IMR-90 (cell line): ENCODE data around the gene HTN3. TPM values are rescaled to one million over a fixed set of nuclear protein-coding genes. Genes with fewer than 3 reads are reported as not detected.

Source experiments
- ATAC-seq: fragments of 200-7000 bp; cut with Tn5 transposase; 2 replicates; pipeline ENCODE4 v1.9.1; 2020; ENCODE audit warnings: low read depth, mild to moderate bottlenecking, moderate library complexity
- BruUV-seq: library from RNA; stranded (reverse); fragments of 400-500 nt; replicated peaks from 2 replicates; lab custom pipeline; 2021; lab: Mats Ljungman, UMichigan
- CTCF ChIA-PET: fragments of 300-600 bp; formaldehyde crosslinking; extraction: SDS; loops from one replicate; lab custom pipeline; 2021; ENCODE audit warnings: antibody characterized with exemption; lab: Yijun Ruan, JAX
- POLR2A ChIA-PET: fragments of 300-600 bp; sonication (Branson Sonifier 250); formaldehyde crosslinking; loops from one replicate; lab custom pipeline; 2022; ENCODE audit warnings: antibody characterized with exemption; ENCODE audit not compliant: unreplicated experiment; lab: Charles Lee
- DNase-seq: peaks from one replicate; pipeline ENCODE4 v3.0.0; 2013
- H2AFZ ChIP-seq: replicated peaks from 2 replicates; pipeline ENCODE3; 2013; ENCODE audit warnings: low read length, mild to moderate bottlenecking; ENCODE audit not compliant: poor library complexity
- H2AK5ac ChIP-seq: 2 replicates; pipeline ENCODE4 v1.6.1; 2013; ENCODE audit warnings: low read depth, low read length, inconsistent platforms
- H2AK9ac ChIP-seq: replicated peaks from 2 replicates; pipeline ENCODE3; 2013; ENCODE audit warnings: mild to moderate bottlenecking, low read depth, low read length, moderate library complexity; ENCODE audit not compliant: poor library complexity
- H2BK120ac ChIP-seq: 2 replicates; pipeline ENCODE4 v1.6.1; 2013; ENCODE audit warnings: low read depth, low read length, inconsistent platforms
- H2BK15ac ChIP-seq: 3 replicates; pipeline ENCODE4 v1.6.1; 2013; ENCODE audit warnings: low read depth, low read length, inconsistent platforms
- H2BK20ac ChIP-seq: 2 replicates; pipeline ENCODE4 v1.6.1; 2013; ENCODE audit warnings: low read depth, mild to moderate bottlenecking, inconsistent platforms, low read length, moderate library complexity
- H2BK5ac ChIP-seq: 2 replicates; pipeline ENCODE4 v1.6.1; 2013; ENCODE audit warnings: mild to moderate bottlenecking, low read depth, low read length, inconsistent platforms; ENCODE audit not compliant: poor library complexity, severe bottlenecking
- H3K14ac ChIP-seq: replicated peaks from 2 replicates; pipeline ENCODE4 v1.6.1; 2013; ENCODE audit warnings: low read depth, low read length, inconsistent platforms
- H3K18ac ChIP-seq: 2 replicates; pipeline ENCODE4 v1.6.1; 2013; ENCODE audit warnings: low read depth, low read length, control low read depth
- H3K23ac ChIP-seq: 2 replicates; pipeline ENCODE4 v1.6.1; 2013; ENCODE audit warnings: low read depth, low read length, inconsistent platforms
- H3K27ac ChIP-seq: 2 replicates; pipeline ENCODE4 v1.5.1; 2013; ENCODE audit warnings: mild to moderate bottlenecking, control low read depth, low read length; ENCODE audit not compliant: insufficient read depth
- H3K27me3 ChIP-seq: 2 replicates; pipeline ENCODE4 v1.6.1; 2013; ENCODE audit warnings: low read length; ENCODE audit not compliant: control insufficient read depth, insufficient read depth
- H3K36me3 ChIP-seq: 2 replicates; pipeline ENCODE4 v1.6.1; 2013; ENCODE audit warnings: low read length, mixed read lengths; ENCODE audit not compliant: control insufficient read depth, insufficient read depth
- H3K4ac ChIP-seq: 2 replicates; pipeline ENCODE4 v1.6.1; 2013; ENCODE audit warnings: low read depth, low read length, inconsistent platforms
- H3K4me1 ChIP-seq: 2 replicates; pipeline ENCODE4 v1.6.1; 2013; ENCODE audit warnings: low read length, mixed read lengths; ENCODE audit not compliant: control insufficient read depth, insufficient read depth
- H3K4me2 ChIP-seq: 2 replicates; pipeline ENCODE4 v1.6.1; 2013; ENCODE audit warnings: low read depth, mild to moderate bottlenecking, control low read depth, low read length, moderate library complexity
- H3K4me3 ChIP-seq: 2 replicates; pipeline ENCODE4 v1.5.1; 2013; ENCODE audit warnings: low read depth, mild to moderate bottlenecking, control low read depth, low read length, moderate library complexity; ENCODE audit not compliant: insufficient read depth
- H3K56ac ChIP-seq: 2 replicates; pipeline ENCODE4 v1.6.1; 2013; ENCODE audit warnings: low read length, inconsistent platforms; ENCODE audit not compliant: insufficient read depth; ENCODE audit errors: extremely low read depth
- H3K79me1 ChIP-seq, 2 experiments: 2 replicates each; pipeline ENCODE4 v1.6.1; 2013; ENCODE audit warnings: low read length in 2 of 2, inconsistent platforms in 1 of 2, low read depth in 1 of 2
- H3K9ac ChIP-seq: 2 replicates; pipeline ENCODE4 v1.6.1; 2013; ENCODE audit warnings: low read depth, low read length, control low read depth
- H3K9me1 ChIP-seq: 2 replicates; pipeline ENCODE4 v1.6.1; 2013; ENCODE audit warnings: low read length, inconsistent platforms; ENCODE audit not compliant: insufficient read depth
- H3K9me3 ChIP-seq: 2 replicates; pipeline ENCODE4 v1.6.1; 2013; ENCODE audit warnings: low read length; ENCODE audit not compliant: control insufficient read depth, insufficient read depth
- H4K20me1 ChIP-seq: 2 replicates; pipeline ENCODE4 v1.6.1; 2013; ENCODE audit warnings: low read length, inconsistent platforms; ENCODE audit not compliant: insufficient read depth
- H4K5ac ChIP-seq: 2 replicates; pipeline ENCODE4 v1.6.1; 2013; ENCODE audit warnings: mild to moderate bottlenecking, low read depth, low read length, control low read depth
- H4K8ac ChIP-seq, 2 experiments: 2 replicates each; pipeline ENCODE4 v1.6.1; 2013; ENCODE audit warnings: low read depth in 2 of 2, low read length in 2 of 2, control low read depth in 1 of 2, inconsistent platforms in 1 of 2
- H4K91ac ChIP-seq: 2 replicates; pipeline ENCODE4 v1.6.1; 2013; ENCODE audit warnings: low read depth, low read length, inconsistent platforms; ENCODE audit not compliant: insufficient read depth
- MAFK ChIP-seq: IDR thresholded peaks from 2 replicates; pipeline ENCODE4 v1.6.1; 2012; ENCODE audit warnings: low read depth, low read length, improper control_type of control experiment
- RAD21 ChIP-seq: IDR thresholded peaks from 2 replicates; pipeline ENCODE4 v1.6.1; 2012; ENCODE audit warnings: low read length, improper control_type of control experiment
- WGBS, 2 experiments: methylation state at CpG; one replicate each; pipeline versions ENCODE4 v1.1.5 to v1.1.7; 2013; ENCODE audit warnings: missing lambda C conversion rate in 2 of 2; ENCODE audit not compliant: insufficient read length in 1 of 2; ENCODE audit errors: extremely low coverage in 2 of 2; 5-methylcytosine and 5-hydroxymethylcytosine counted together
- dilution Hi-C: fragments of 300-500 bp; cut with HindIII; formaldehyde crosslinking; loops from one replicate; pipeline ENCODE4 v1.14.3; 2018; ENCODE audit warnings: low sequenced_read_pairs; ENCODE audit not compliant: unreplicated experiment
- in situ Hi-C: fragments of 300-500 bp; cut with MboI; formaldehyde crosslinking; loops from 3 replicates; pipeline ENCODE4 v1.14.3; 2019; ENCODE audit warnings: low sequenced_read_pairs, inconsistent platforms, mixed read lengths
- intact Hi-C: fragments of 100-400 bp; cut with micrococcal nuclease; formaldehyde crosslinking; loops from 2 replicates; pipeline ENCODE4 v1.10.0; 2022
- polyA plus RNA-seq, 3 experiments: library from polyadenylated mRNA; depleted of rRNA; stranded (reverse); fragments of >200 nt; gene quantifications; 2 replicates each; pipeline ENCODE4 v1.2.3, GENCODE V29; 2012; ENCODE audit warnings: low replicate concordance in 1 of 3
- total RNA-seq: library from RNA; depleted of rRNA; stranded (reverse); fragments of >200 nt; gene quantifications from 2 replicates; pipeline ENCODE4 v1.2.3, GENCODE V29; 2012

Gene HTN3
- total and polyA plus RNA-seq, 2 of the 4 experiments (the other 2 are of a cell fraction), result not detected

GRCh38 chr4:69994782-69995181, 33.5 kb upstream of the HTN3 start:
- H2BK20ac ChIP-seq, result no peak overlapping the region
- no peak overlapping the region for H4K8ac ChIP-seq
- no peak overlapping the region for H3K18ac ChIP-seq
- no peak overlapping the region for H3K4ac ChIP-seq
- no peak overlapping the region for H3K23ac ChIP-seq
- DNase-seq (no peak), ATAC-seq (no peak)
- no peak overlapping the region for H4K91ac ChIP-seq
- H3K9ac ChIP-seq, result no peak overlapping the region
- H3K14ac ChIP-seq, result no peak overlapping the region
- H2AFZ ChIP-seq, result no peak overlapping the region
- no TSS peak for BruUV-seq
- H2AK9ac ChIP-seq, result no peak overlapping the region
- no peak overlapping the region for H2BK120ac ChIP-seq
- no peak overlapping the region for H3K27ac ChIP-seq
- H3K4me2 ChIP-seq, result no peak overlapping the region
- H3K4me1 ChIP-seq, result no peaks in the 10 kb centered on the region
- POLR2A ChIA-PET, result no interaction called here
- intact Hi-C loops, result no loop called here
- no peaks in the 10 kb centered on the region for H3K9me1 ChIP-seq
- no peaks in the 10 kb centered on the region for H3K36me3 ChIP-seq
- H2BK15ac ChIP-seq, result no peak overlapping the region
- no peaks in the 10 kb centered on the region for H3K79me1 ChIP-seq
- peak; percentile 31; the same call in 1 of the 2 replicates for TF ChIP-seq MAFK
- TF ChIP-seq RAD21, result no peak
- WGBS, 2 experiments, result no CpG with 5 or more reads among the region's 5 CpGs
- in situ Hi-C loops, result no loop called here
- dilution Hi-C loops, result no loop called here
- no peak overlapping the region for H4K5ac ChIP-seq
- H4K20me1 ChIP-seq, result no peaks in the 10 kb centered on the region
- no peak overlapping the region for H2AK5ac ChIP-seq
- no peak overlapping the region for H2BK5ac ChIP-seq
- CTCF ChIA-PET, result no interaction called here
- H3K56ac ChIP-seq, result no peak overlapping the region
- H3K4me3 ChIP-seq, result no peak overlapping the region
- no peaks in the 10 kb centered on the region for H3K27me3 ChIP-seq
- no peaks in the 10 kb centered on the region for H3K9me3 ChIP-seq
